Islet of Langerhans (tissue), 1 donor: Measurements from ENCODE around the gene SHMT2.

ENCODE experiments used
- FAIRE-seq: peaks from one replicate; lab custom pipeline; 2011; peaks lifted over from hg19 to GRCh38; lab: Jason Lieb, UNC

The SHMT2 gene

GRCh38 chr12:57240926-57241401 lies 11.5 kb downstream of the SHMT2 start:
- no peak for FAIRE-seq

GRCh38 chr12:57241402-57242310 lies 12.1 kb downstream of the SHMT2 start:
- no peak for FAIRE-seq

- no peak for FAIRE-seq
Observed at GRCh38 chr12:57242329-57242690, 12.8 kb downstream of the SHMT2 start.

- no peak for FAIRE-seq
Observed at GRCh38 chr12:57242691-57243454, 13.4 kb downstream of the SHMT2 start.

GRCh38 chr12:57243521-57244311 lies 14.2 kb downstream of the SHMT2 start:
- FAIRE-seq: no peak

- no peak for FAIRE-seq
Observed at GRCh38 chr12:57244312-57244696, 14.8 kb downstream of the SHMT2 start.

GRCh38 chr12:57247041-57247440 lies 17.5 kb downstream of the SHMT2 start:
- no peak for FAIRE-seq

GRCh38 chr12:57248934-57249742 lies 19.6 kb downstream of the SHMT2 start:
- no peak for FAIRE-seq

GRCh38 chr12:57250541-57250940 lies 21.0 kb downstream of the SHMT2 start:
- FAIRE-seq: no peak

GRCh38 chr12:57250956-57251355 lies 21.4 kb downstream of the SHMT2 start, which contains the start of gene STAC3:
Gene STAC3 (minus strand): TSS chr12:57251187. CDS start chr12:57249636, 1,551 bp downstream.
- no peak for FAIRE-seq

GRCh38 chr12:57254506-57255280 lies 25.2 kb downstream of the SHMT2 start:
- no peak for FAIRE-seq

GRCh38 chr12:57255916-57256315 lies 26.4 kb downstream of the SHMT2 start:
- no peak for FAIRE-seq

- no peak for FAIRE-seq
Observed at GRCh38 chr12:57258977-57259970, 29.8 kb downstream of the SHMT2 start.

- FAIRE-seq: no peak
Observed at GRCh38 chr12:57260366-57260765, 30.9 kb downstream of the SHMT2 start.

GRCh38 chr12:57261428-57261865 lies 31.9 kb downstream of the SHMT2 start:
- no peak for FAIRE-seq

GRCh38 chr12:57262126-57262822 lies 32.8 kb downstream of the SHMT2 start:
- FAIRE-seq: no peak

GRCh38 chr12:57263096-57263495 lies 33.6 kb downstream of the SHMT2 start:
- FAIRE-seq: no peak

- no peak for FAIRE-seq
Observed at GRCh38 chr12:57266681-57267080, 37.2 kb downstream of the SHMT2 start.

- FAIRE-seq: no peak
Observed at GRCh38 chr12:57268264-57268663, 38.8 kb downstream of the SHMT2 start.
